ENCODE results near the gene TOX2.

The TOX2 gene

DNA sequence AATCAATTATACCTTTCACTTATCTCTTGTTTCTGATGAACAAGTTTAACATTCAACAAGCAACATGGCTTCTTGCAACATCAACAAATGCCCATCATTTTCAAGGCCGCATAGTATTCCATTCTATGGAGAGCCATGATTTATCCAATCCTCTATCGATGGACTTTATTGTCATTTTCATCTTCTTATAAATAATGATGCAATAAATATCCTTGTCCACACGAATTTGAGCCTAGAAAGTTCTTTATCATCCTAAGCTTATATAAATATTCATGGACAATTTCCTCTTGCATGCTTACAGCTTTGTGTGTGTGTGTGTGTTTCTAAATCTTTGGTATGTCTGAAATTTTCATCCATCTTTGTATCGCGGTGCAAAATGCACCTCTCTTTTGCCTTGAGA lies 29.1 kb downstream of the TOX2 start:
- TF ChIP-seq, protein P1, sequence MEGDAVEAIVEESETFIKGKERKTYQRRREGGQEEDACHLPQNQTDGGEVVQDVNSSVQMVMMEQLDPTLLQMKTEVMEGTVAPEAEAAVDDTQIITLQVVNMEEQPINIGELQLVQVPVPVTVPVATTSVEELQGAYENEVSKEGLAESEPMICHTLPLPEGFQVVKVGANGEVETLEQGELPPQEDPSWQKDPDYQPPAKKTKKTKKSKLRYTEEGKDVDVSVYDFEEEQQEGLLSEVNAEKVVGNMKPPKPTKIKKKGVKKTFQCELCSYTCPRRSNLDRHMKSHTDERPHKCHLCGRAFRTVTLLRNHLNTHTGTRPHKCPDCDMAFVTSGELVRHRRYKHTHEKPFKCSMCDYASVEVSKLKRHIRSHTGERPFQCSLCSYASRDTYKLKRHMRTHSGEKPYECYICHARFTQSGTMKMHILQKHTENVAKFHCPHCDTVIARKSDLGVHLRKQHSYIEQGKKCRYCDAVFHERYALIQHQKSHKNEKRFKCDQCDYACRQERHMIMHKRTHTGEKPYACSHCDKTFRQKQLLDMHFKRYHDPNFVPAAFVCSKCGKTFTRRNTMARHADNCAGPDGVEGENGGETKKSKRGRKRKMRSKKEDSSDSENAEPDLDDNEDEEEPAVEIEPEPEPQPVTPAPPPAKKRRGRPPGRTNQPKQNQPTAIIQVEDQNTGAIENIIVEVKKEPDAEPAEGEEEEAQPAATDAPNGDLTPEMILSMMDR (IDR thresholded peaks at IDR 0.05; ENCODE audit: borderline replicate concordance, insufficient read depth, low read depth, low read length) = no peak
- H3K4me3 ChIP-seq (ENCODE audit: low read depth, low read length) = no peak overlapping the region

DNA sequence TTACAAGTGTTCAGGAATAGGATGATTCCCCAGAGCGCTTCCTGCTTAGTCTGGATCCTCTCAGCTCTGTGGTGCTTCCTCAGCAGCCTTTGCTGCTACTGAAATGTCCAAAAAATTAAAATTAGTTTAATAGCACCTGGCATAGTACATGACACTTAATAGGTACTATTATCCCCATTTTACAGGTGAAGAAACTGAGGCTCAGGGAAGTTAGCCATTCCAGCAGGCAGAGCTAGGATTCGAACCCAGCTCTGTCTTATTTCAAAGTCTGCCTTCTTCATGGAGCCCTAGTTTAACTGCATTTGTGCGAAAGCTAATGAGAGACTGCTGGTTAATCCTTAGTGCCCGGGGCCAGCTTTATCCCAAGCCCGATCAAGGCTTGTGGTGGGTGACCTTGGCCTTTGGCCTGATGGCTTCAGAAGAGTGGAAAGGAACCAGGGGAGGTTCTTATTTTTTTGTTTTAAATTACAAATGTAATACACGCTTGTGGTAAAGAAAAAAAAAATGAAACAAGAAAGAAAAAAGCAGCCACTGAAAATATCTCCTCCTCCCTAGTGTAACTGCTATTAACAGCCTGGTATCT lies 30.1 kb downstream of the TOX2 start:
- no peak overlapping the region for H3K4me3 ChIP-seq (ENCODE audit: low read depth, low read length)
- TF ChIP-seq, protein P1 (IDR thresholded peaks at IDR 0.05; ENCODE audit: borderline replicate concordance, insufficient read depth, low read depth, low read length) = no peak

DNA sequence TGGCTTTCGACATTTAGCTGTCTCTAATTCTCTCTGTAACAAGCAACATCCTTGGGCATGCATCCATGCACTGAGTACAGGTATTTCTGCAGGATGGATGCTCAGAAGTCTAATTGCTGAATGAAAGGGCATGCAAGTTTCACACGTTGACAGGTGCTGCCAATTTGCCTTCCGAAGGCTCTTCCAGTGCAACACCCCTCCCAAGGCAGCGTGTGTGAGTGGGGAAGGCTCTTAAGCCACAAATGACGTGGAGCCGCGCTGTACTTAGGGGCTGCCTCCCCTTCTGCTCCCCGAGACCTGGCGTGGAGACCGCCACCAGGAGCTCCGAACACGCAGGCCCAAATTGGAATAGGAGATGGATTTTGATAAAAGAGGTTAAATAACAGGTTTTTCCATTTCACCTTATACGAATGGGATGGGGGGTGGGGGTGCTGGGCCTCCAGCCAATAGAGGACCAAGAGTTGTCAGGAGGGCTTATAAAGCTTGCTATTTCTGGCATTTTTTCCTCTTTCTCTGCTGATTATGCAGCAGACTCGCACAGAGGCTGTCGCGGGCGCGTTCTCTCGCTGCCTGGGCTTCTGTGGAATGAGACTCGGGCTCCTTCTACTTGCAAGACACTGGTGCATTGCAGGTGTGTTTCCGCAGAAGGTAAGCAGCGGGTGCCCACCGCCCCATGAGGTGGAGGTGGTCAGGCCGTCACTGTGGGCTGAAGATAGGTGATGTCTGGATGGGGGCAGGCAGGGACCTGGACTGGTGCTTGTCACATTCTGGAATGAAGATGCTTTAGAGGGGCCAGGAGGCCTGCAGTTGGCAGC lies 30.9 kb downstream of the TOX2 start:
- TF ChIP-seq, protein P1 (IDR thresholded peaks at IDR 0.05; ENCODE audit: borderline replicate concordance, insufficient read depth, low read depth, low read length) = no peak

DNA sequence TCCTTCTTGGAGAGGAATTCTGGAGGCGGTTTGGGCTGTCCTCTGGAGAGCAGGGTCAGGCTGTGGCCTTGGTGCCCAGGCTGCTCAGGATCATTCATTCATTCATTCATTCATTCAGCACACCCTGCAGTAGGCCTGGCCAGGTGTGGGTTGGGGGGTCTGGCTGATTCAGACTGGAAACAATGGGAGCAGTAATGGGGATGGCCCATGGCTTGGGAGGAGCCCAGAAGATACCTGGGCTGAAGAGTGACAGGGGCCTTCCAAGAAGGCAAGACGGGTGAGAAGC lies 31.5 kb downstream of the TOX2 start:
- TF ChIP-seq, protein P1 (IDR thresholded peaks at IDR 0.05; ENCODE audit: borderline replicate concordance, insufficient read depth, low read depth, low read length) = no peak
- no peak overlapping the region for H3K4me3 ChIP-seq (ENCODE audit: low read depth, low read length)

More for the DNA sequence above, 30.9 kb downstream of the TOX2 start:
- no peak overlapping the region for H3K4me3 ChIP-seq (ENCODE audit: low read depth, low read length)

DNA sequence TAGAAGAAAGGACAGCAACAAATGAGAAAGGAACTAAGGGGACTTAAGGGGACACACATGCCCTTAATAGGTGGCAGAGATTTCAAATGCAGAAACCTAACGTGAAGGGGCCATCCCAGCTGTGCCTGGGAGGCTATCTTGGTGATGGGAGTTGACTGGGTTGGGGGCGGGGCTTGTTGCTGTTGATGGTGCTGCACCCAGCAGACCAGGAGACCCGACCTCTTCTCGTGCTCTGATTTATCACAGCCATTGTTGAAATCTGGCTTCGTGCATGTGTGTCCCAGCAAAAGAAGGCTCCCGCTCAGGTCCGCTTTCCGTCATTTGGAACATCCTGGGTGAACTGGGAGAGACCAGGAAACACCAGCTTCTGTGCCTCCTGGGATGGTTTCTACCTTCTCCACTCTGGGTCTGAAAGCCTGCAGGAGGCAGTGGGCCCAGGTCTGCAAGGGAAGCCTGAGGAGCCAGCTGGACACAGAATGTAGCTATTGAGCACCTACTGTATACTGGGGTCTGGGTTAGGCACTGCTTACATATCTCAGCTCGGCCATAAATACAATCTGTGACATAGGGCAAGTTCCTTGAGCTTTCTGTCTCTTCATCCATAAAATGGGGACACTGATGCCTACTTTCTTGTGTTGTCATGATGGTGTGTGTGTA lies 32.1 kb downstream of the TOX2 start:
- TF ChIP-seq, protein P1 (IDR thresholded peaks at IDR 0.05; ENCODE audit: borderline replicate concordance, insufficient read depth, low read depth, low read length) = no peak
- no peak overlapping the region for H3K4me3 ChIP-seq (ENCODE audit: low read depth, low read length)

DNA sequence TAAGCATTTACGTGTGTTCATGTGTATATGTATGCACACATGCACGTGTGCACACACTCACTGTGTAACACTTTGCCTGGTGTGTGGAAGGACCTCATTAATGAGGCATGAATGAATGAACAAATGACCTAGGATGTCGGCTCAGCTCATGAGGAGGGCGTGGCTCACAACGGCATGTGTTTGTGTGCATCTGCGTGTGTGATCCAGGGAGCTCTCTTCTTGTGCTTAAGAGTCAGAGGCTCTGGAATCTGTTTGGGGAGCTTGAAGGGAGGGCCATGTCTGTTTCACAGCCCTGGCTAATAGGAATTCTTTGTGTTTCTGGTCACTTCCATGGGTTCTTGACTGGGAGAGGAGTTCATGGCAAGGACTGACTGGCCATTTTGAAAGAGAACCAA lies 32.7 kb downstream of the TOX2 start:
- TF ChIP-seq, protein P1 (IDR thresholded peaks at IDR 0.05; ENCODE audit: borderline replicate concordance, insufficient read depth, low read depth, low read length) = no peak

More for the DNA sequence above, 32.7 kb downstream of the TOX2 start:
- H3K4me3 ChIP-seq (ENCODE audit: low read depth, low read length) = no peak overlapping the region

Measured in GM12875 (cell line).